ENCODE data around the gene DCDC2C. TPM values are rescaled to one million over a fixed set of nuclear protein-coding genes. Genes with fewer than 3 reads are reported as not detected.

The DCDC2C gene
- polyA plus RNA-seq, 2 of the 4 experiments (the other 2 are of a cell fraction): not detected

GRCh38 chr2:3705782-3706181, 2.4 kb downstream of the DCDC2C start:
- no peaks in the 10 kb centered on the region; the same call in 2 of the 3 replicates for H3K4me1 ChIP-seq
- no peaks in the 10 kb centered on the region; the same call in 2 of the 3 replicates for H3K9me3 ChIP-seq
- TF ChIP-seq ATOH8 (CRISPR knock-in tag; IDR thresholded peaks at IDR 0.05; ENCODE audit: low read depth) (no peak), ZC3H11A (IDR thresholded peaks at IDR 0.05) (no peak)
- no peak for FAIRE-seq
- DNase-seq (ENCODE audit: low read depth in 1 of 2, low spot score in 1 of 2): no peak
- no peak overlapping the region for H3K4me3 ChIP-seq
- H3K4me2 ChIP-seq: no peak overlapping the region
- WGBS (ENCODE audit: missing lambda C conversion rate): 4% methylated on average over 2 of the region's 2 CpGs
- ChIA-PET CTCF (interaction anchor here (0.7 to 2.2 kb wide), 3 partner anchors 12 to 122 kb away, joined by 3 to 6 read pairs (median 3); no protein-coding TSS in a partner anchor), POLR2A (no interaction called here)
- ATAC-seq: no peak
- no peak overlapping the region for H3K27ac ChIP-seq

GRCh38 chr2:3706892-3707291, 3.5 kb downstream of the DCDC2C start:
- Histone ChIP-seq H3K4me3 (no peak overlapping the region), H3K27ac (no peak overlapping the region), H3K4me2 (no peak overlapping the region), H3K4me1 (no peaks in the 10 kb centered on the region; the same call in 2 of the 3 replicates), H3K9me3 (peaks cover 4% of the 10 kb centered on the region; the same call in 1 of the 3 replicates)
- DNase-seq (ENCODE audit: low read depth in 1 of 2, low spot score in 1 of 2) (no peak), ATAC-seq (no peak), FAIRE-seq (no peak)
- ChIA-PET POLR2A (no interaction called here), CTCF (interaction anchor here (0.6 to 2.2 kb wide), 3 partner anchors 12 to 359 kb away, joined by 3 to 6 read pairs (median 4); no protein-coding TSS in a partner anchor)
- 38% methylated on average over 5 of the region's 5 CpGs for WGBS (ENCODE audit: missing lambda C conversion rate)
- TF ChIP-seq KDM5A (IDR thresholded peaks at IDR 0.05): no peak
- TF ChIP-seq RCOR1 (IDR thresholded peaks at IDR 0.05; ENCODE audit: low read depth, low read length): no peak
- TF ChIP-seq, protein P1, sequence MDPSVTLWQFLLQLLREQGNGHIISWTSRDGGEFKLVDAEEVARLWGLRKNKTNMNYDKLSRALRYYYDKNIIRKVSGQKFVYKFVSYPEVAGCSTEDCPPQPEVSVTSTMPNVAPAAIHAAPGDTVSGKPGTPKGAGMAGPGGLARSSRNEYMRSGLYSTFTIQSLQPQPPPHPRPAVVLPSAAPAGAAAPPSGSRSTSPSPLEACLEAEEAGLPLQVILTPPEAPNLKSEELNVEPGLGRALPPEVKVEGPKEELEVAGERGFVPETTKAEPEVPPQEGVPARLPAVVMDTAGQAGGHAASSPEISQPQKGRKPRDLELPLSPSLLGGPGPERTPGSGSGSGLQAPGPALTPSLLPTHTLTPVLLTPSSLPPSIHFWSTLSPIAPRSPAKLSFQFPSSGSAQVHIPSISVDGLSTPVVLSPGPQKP (IDR thresholded peaks at IDR 0.05; ENCODE audit: low read depth, low read length): no peak
- TF ChIP-seq, protein P2, sequence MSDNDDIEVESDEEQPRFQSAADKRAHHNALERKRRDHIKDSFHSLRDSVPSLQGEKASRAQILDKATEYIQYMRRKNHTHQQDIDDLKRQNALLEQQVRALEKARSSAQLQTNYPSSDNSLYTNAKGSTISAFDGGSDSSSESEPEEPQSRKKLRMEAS (IDR thresholded peaks at IDR 0.05): no peak
- TF ChIP-seq SMC3 (IDR thresholded peaks at IDR 0.05): no peak
- no peak for TF ChIP-seq HOXB13 (CRISPR knock-in tag; IDR thresholded peaks at IDR 0.05; ENCODE audit: low read depth)
- TF ChIP-seq, protein P3, sequence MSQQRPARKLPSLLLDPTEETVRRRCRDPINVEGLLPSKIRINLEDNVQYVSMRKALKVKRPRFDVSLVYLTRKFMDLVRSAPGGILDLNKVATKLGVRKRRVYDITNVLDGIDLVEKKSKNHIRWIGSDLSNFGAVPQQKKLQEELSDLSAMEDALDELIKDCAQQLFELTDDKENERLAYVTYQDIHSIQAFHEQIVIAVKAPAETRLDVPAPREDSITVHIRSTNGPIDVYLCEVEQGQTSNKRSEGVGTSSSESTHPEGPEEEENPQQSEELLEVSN (IDR thresholded peaks at IDR 0.05; ENCODE audit: borderline replicate concordance, low read depth): no peak
- no peak for TF ChIP-seq NFE2L2 (conservative IDR thresholded peaks at IDR 0.05; ENCODE audit: low read length)
- TF ChIP-seq CEBPB (IDR thresholded peaks at IDR 0.05): no peak
- TF ChIP-seq MAZ (IDR thresholded peaks at IDR 0.05; ENCODE audit: borderline replicate concordance, low read depth, low read length): no peak
- TF ChIP-seq KDM1A (IDR thresholded peaks at IDR 0.05; ENCODE audit: low read depth): no peak
- TF ChIP-seq CBX2 (IDR thresholded peaks at IDR 0.05; ENCODE audit: borderline replicate concordance, low read depth): no peak
- no peak for TF ChIP-seq FOSL2 (IDR thresholded peaks at IDR 0.05)
- TF ChIP-seq FOSL2 (CRISPR knock-in tag; IDR thresholded peaks at IDR 0.05): no peak

DNA sequence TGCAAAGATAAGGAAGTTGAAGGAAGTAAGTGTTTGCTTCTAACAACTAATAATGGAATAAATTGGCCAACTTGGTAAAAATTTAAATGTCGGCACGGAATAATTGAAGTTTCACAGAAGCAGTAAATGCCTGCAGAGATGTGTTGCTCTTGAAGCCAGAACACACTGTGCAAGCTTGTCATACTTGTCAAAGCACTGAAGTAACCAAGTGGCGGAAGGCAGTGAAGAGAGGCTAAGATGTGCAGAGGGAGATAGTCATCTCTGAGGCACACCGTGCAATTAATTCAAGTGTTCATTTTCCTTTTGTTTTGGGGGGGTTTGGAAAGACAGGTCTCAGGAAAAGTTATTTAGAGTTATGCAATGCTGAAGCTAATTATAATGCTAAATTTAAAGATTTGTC, 5.2 kb downstream of the DCDC2C start:
- ATAC-seq: no peak
- DNase-seq (ENCODE audit: low read depth in 1 of 2, low spot score in 1 of 2): no peak
- Histone ChIP-seq H3K27ac (no peak overlapping the region), H3K9me3 (peaks cover 4% of the 10 kb centered on the region; the same call in 1 of the 3 replicates), H3K4me3 (no peak overlapping the region), H3K4me2 (no peak overlapping the region), H3K4me1 (no peaks in the 10 kb centered on the region; the same call in 2 of the 3 replicates)
- ChIA-PET POLR2A (no interaction called here), CTCF (interaction anchor here (1.1 to 2.1 kb wide), 2 partner anchors 19 kb away, joined by 3 to 7 read pairs; no protein-coding TSS in a partner anchor)
- WGBS (ENCODE audit: missing lambda C conversion rate): 65% methylated on average over 4 of the region's 4 CpGs
- FAIRE-seq: no peak
- TF ChIP-seq ZC3H11A (IDR thresholded peaks at IDR 0.05): no peak
- TF ChIP-seq, protein P4, sequence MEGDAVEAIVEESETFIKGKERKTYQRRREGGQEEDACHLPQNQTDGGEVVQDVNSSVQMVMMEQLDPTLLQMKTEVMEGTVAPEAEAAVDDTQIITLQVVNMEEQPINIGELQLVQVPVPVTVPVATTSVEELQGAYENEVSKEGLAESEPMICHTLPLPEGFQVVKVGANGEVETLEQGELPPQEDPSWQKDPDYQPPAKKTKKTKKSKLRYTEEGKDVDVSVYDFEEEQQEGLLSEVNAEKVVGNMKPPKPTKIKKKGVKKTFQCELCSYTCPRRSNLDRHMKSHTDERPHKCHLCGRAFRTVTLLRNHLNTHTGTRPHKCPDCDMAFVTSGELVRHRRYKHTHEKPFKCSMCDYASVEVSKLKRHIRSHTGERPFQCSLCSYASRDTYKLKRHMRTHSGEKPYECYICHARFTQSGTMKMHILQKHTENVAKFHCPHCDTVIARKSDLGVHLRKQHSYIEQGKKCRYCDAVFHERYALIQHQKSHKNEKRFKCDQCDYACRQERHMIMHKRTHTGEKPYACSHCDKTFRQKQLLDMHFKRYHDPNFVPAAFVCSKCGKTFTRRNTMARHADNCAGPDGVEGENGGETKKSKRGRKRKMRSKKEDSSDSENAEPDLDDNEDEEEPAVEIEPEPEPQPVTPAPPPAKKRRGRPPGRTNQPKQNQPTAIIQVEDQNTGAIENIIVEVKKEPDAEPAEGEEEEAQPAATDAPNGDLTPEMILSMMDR (IDR thresholded peaks at IDR 0.05): no peak
- no peak for TF ChIP-seq EP300 (IDR thresholded peaks at IDR 0.05)
- no peak for TF ChIP-seq RARB (CRISPR knock-in tag; IDR thresholded peaks at IDR 0.05)
- no peak for TF ChIP-seq JUNB (IDR thresholded peaks at IDR 0.05)
- no peak for TF ChIP-seq CHD2 (IDR thresholded peaks at IDR 0.05; ENCODE audit: low read length, partially characterized antibody)
- TF ChIP-seq HOXB13 (CRISPR knock-in tag; IDR thresholded peaks at IDR 0.05; ENCODE audit: low read depth): no peak
- no peak for TF ChIP-seq ZNF302 (CRISPR knock-in tag; IDR thresholded peaks at IDR 0.05)

Measured in A549 (cell line).